ENCODE results near the gene U2AF1L4.

U2AF1L4 gene

DNA sequence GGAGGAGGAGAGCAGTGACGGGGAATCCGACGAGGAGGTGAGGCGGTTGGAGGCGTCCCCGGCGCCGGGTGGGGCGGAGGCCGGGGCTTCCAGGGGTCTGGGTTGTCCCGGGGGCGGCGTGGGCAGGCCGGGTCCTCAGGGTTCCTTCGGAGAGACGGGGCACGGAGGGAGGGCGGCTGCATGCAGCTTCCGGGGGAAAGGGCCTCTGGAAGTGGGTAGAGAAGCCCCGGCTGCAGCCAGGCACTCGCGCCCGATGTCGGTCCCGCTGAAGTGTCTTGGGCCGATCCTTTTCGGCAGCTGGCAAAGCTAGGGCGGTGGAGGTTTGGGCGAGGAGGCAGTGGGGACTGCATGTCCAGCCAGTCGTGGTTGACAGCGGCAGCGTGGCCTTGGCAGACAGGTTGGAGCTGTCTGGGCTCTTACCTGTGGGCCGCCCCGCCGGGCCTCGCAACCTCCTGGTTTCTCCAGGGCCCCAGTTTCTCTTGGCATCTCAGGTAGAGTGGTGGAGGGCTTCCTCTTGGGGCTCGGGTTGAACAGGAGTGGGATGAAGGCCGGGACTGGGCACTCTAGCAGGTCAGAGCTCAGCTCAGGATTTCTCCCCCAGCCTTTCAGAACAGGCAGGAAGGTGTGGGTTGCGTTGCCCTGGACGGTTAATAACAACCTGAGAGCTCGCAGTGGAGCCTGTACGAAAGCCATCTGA, 26.7 kb downstream of the U2AF1L4 start (continued):
- TF ChIP-seq OSR2 (tag by site-specific recombination; IDR thresholded peaks at IDR 0.05) (no peak), BCL11B (tag by site-specific recombination; IDR thresholded peaks at IDR 0.05; ENCODE audit: low read depth) (no peak), ZNF514 (tag by site-specific recombination; IDR thresholded peaks at IDR 0.05) (no peak), ZNF426 (tag by site-specific recombination; IDR thresholded peaks at IDR 0.05) (no peak), ZNF707 (tag by site-specific recombination; IDR thresholded peaks at IDR 0.05) (no peak), ZNF521 (tag by site-specific recombination; IDR thresholded peaks at IDR 0.05) (no peak), ZNF548 (tag by site-specific recombination; IDR thresholded peaks at IDR 0.05) (no peak), RBAK (tag by site-specific recombination; IDR thresholded peaks at IDR 0.05) (no peak), ZBTB17 (tag by site-specific recombination; IDR thresholded peaks at IDR 0.05) (peak; percentile 46; the same call in 1 of the 2 replicates), ZNF292 (tag by site-specific recombination; IDR thresholded peaks at IDR 0.05; ENCODE audit: borderline replicate concordance, low read depth) (no peak), ZNF239 (tag by site-specific recombination; IDR thresholded peaks at IDR 0.05) (0 out of 2 replicates have a peak, but pooled peaks have one; percentile 23), ZNF777 (tag by site-specific recombination; IDR thresholded peaks at IDR 0.05; ENCODE audit: borderline replicate concordance) (no peak), ZFP41 (tag by site-specific recombination; IDR thresholded peaks at IDR 0.05; ENCODE audit: borderline replicate concordance) (no peak), ZNF324 (tag by site-specific recombination; IDR thresholded peaks at IDR 0.05) (no peak), ZNF768 (tag by site-specific recombination; IDR thresholded peaks at IDR 0.05) (no peak), ZIC2 (tag by site-specific recombination; IDR thresholded peaks at IDR 0.05) (no peak), ZNF549 (tag by site-specific recombination; IDR thresholded peaks at IDR 0.05) (no peak), ZNF555 (tag by site-specific recombination; conservative IDR thresholded peaks at IDR 0.05) (no peak), ZNF843 (tag by site-specific recombination; IDR thresholded peaks at IDR 0.05) (no peak), ZNF175 (tag by site-specific recombination; IDR thresholded peaks at IDR 0.05) (no peak)
- TF ChIP-seq, protein P1, sequence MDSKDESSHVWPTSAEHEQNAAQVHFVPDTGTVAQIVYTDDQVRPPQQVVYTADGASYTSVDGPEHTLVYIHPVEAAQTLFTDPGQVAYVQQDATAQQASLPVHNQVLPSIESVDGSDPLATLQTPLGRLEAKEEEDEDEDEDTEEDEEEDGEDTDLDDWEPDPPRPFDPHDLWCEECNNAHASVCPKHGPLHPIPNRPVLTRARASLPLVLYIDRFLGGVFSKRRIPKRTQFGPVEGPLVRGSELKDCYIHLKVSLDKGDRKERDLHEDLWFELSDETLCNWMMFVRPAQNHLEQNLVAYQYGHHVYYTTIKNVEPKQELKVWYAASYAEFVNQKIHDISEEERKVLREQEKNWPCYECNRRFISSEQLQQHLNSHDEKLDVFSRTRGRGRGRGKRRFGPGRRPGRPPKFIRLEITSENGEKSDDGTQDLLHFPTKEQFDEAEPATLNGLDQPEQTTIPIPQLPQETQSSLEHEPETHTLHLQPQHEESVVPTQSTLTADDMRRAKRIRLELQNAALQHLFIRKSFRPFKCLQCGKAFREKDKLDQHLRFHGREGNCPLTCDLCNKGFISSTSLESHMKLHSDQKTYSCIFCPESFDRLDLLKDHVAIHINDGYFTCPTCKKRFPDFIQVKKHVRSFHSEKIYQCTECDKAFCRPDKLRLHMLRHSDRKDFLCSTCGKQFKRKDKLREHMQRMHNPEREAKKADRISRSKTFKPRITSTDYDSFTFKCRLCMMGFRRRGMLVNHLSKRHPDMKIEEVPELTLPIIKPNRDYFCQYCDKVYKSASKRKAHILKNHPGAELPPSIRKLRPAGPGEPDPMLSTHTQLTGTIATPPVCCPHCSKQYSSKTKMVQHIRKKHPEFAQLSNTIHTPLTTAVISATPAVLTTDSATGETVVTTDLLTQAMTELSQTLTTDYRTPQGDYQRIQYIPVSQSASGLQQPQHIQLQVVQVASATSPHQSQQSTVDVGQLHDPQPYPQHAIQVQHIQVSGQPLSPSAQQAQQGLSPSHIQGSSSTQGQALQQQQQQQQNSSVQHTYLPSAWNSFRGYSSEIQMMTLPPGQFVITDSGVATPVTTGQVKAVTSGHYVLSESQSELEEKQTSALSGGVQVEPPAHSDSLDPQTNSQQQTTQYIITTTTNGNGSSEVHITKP (tag by site-specific recombination; IDR thresholded peaks at IDR 0.05): no peak
- TF ChIP-seq, protein P2, sequence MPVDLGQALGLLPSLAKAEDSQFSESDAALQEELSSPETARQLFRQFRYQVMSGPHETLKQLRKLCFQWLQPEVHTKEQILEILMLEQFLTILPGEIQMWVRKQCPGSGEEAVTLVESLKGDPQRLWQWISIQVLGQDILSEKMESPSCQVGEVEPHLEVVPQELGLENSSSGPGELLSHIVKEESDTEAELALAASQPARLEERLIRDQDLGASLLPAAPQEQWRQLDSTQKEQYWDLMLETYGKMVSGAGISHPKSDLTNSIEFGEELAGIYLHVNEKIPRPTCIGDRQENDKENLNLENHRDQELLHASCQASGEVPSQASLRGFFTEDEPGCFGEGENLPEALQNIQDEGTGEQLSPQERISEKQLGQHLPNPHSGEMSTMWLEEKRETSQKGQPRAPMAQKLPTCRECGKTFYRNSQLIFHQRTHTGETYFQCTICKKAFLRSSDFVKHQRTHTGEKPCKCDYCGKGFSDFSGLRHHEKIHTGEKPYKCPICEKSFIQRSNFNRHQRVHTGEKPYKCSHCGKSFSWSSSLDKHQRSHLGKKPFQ (tag by site-specific recombination; IDR thresholded peaks at IDR 0.05): no peak
- TF ChIP-seq, protein P3, sequence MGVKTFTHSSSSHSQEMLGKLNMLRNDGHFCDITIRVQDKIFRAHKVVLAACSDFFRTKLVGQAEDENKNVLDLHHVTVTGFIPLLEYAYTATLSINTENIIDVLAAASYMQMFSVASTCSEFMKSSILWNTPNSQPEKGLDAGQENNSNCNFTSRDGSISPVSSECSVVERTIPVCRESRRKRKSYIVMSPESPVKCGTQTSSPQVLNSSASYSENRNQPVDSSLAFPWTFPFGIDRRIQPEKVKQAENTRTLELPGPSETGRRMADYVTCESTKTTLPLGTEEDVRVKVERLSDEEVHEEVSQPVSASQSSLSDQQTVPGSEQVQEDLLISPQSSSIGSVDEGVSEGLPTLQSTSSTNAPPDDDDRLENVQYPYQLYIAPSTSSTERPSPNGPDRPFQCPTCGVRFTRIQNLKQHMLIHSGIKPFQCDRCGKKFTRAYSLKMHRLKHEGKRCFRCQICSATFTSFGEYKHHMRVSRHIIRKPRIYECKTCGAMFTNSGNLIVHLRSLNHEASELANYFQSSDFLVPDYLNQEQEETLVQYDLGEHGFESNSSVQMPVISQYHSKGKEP (tag by site-specific recombination; IDR thresholded peaks at IDR 0.05): no peak
- TF ChIP-seq, protein P4, sequence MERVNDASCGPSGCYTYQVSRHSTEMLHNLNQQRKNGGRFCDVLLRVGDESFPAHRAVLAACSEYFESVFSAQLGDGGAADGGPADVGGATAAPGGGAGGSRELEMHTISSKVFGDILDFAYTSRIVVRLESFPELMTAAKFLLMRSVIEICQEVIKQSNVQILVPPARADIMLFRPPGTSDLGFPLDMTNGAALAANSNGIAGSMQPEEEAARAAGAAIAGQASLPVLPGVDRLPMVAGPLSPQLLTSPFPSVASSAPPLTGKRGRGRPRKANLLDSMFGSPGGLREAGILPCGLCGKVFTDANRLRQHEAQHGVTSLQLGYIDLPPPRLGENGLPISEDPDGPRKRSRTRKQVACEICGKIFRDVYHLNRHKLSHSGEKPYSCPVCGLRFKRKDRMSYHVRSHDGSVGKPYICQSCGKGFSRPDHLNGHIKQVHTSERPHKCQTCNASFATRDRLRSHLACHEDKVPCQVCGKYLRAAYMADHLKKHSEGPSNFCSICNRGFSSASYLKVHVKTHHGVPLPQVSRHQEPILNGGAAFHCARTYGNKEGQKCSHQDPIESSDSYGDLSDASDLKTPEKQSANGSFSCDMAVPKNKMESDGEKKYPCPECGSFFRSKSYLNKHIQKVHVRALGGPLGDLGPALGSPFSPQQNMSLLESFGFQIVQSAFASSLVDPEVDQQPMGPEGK (tag by site-specific recombination; IDR thresholded peaks at IDR 0.05): peak; percentile 52
- TF ChIP-seq, protein P5, sequence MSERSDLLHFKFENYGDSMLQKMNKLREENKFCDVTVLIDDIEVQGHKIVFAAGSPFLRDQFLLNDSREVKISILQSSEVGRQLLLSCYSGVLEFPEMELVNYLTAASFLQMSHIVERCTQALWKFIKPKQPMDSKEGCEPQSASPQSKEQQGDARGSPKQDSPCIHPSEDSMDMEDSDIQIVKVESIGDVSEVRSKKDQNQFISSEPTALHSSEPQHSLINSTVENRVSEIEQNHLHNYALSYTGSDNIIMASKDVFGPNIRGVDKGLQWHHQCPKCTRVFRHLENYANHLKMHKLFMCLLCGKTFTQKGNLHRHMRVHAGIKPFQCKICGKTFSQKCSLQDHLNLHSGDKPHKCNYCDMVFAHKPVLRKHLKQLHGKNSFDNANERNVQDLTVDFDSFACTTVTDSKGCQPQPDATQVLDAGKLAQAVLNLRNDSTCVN (tag by site-specific recombination; optimal IDR thresholded peaks at IDR 0.05): peak; percentile 65
- TF ChIP-seq, protein P6, sequence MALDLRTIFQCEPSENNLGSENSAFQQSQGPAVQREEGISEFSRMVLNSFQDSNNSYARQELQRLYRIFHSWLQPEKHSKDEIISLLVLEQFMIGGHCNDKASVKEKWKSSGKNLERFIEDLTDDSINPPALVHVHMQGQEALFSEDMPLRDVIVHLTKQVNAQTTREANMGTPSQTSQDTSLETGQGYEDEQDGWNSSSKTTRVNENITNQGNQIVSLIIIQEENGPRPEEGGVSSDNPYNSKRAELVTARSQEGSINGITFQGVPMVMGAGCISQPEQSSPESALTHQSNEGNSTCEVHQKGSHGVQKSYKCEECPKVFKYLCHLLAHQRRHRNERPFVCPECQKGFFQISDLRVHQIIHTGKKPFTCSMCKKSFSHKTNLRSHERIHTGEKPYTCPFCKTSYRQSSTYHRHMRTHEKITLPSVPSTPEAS (tag by site-specific recombination; IDR thresholded peaks at IDR 0.05): no peak
- TF ChIP-seq, protein P7, sequence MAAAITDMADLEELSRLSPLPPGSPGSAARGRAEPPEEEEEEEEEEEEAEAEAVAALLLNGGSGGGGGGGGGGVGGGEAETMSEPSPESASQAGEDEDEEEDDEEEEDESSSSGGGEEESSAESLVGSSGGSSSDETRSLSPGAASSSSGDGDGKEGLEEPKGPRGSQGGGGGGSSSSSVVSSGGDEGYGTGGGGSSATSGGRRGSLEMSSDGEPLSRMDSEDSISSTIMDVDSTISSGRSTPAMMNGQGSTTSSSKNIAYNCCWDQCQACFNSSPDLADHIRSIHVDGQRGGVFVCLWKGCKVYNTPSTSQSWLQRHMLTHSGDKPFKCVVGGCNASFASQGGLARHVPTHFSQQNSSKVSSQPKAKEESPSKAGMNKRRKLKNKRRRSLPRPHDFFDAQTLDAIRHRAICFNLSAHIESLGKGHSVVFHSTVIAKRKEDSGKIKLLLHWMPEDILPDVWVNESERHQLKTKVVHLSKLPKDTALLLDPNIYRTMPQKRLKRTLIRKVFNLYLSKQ (tag by site-specific recombination; IDR thresholded peaks at IDR 0.05; ENCODE audit: borderline replicate concordance): no peak

All from HEK293 (cell line).